HTERT RPE-1 (cell line): ENCODE results near the gene DYSF.

Source experiments
- in situ Hi-C: fragments of 300-500 bp; cut with MboI; formaldehyde crosslinking; loops from 4 replicates; pipeline ENCODE4 v1.14.3; 2020; ENCODE audit warnings: low sequenced_read_pairs

DYSF gene

DNA sequence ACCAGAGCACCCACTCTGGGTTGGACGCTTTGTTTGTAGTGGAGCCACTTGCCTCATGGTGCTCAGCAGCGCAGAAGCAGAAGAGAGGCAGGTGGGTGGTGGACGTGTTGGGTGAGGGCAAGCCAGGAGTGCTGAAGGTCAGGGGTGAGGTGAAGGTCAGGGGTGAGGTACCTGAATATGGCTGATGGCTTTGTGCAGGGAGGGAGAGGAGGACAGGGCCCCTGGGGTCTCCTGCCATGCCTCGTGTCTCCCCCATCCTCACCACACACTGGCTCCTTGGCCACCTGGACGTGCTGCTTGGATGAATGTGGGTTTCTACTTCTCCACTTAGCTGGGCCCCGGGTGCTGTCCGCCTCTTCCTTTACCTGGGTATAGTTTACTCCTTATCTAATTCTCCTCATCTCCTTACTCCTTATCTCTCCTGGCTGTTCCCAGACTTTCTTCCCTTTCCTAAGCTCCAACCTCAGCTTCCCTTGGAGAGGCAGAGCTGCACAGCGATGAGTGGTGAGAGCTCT is 68.1 kb downstream of the DYSF start:
- in situ Hi-C loops, result no loop called here

GRCh38 chr2:71524476-71524875 is 71.1 kb downstream of the DYSF start:
- in situ Hi-C loops, result no loop called here

DNA sequence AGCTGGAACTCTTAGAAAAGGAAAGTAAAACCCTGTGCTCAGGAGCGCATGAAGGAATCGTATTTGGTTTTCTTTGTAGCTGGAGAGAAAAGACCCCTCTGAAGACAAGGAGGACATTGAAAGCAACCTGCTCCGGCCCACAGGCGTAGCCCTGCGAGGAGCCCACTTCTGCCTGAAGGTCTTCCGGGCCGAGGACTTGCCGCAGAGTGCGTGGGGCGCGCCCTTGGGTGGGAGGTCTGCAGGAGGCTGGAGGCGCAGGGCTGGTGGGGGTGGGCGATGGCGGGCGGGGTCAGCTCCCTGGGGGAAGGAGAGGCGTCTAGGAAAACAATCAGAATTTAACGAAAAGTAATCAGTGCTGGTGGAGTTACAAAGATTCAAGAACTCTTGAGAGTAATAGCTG is 72.8 kb downstream of the DYSF start:
- in situ Hi-C loops, result no loop called here

DNA sequence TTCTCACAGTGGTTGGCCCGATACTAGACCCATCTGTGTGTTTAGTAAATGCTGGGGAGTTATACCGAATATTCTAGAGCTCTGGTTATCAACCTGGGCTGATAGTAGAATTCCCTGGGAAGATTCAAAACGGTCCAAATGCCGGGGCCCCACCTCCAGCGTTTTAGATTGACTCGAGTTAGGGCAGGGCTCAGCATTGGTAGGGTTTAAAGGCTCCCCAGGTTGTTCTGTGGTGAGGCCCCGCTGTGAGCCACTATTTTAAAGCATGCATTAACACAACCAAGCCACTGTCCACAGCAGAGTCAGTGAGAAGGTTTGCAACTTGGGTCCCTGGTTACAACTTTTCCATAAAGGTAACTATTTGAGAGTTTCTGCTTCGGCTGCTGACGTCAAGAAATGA is 73.6 kb downstream of the DYSF start:
- in situ Hi-C loops, result no loop called here

DNA sequence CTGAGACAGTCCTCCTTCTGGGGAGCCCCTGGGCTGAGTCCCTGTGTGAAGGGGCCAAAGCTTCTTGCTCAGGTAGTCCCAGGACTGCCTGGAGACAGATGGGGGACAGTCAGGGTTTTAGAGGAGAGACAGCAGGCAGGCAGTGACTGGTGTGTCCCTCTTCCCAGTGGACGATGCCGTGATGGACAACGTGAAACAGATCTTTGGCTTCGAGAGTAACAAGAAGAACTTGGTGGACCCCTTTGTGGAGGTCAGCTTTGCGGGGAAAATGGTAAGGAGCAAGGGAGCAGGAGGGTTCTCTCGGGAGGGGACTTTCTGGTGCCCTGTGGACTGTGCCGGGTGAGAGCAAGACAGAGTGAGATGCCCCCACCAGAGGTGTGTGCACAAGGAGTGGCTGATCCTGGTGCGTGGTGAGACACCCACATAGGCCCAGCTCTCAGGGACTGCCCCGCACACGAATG is 74.8 kb downstream of the DYSF start:
- in situ Hi-C loops, result no loop called here

DNA sequence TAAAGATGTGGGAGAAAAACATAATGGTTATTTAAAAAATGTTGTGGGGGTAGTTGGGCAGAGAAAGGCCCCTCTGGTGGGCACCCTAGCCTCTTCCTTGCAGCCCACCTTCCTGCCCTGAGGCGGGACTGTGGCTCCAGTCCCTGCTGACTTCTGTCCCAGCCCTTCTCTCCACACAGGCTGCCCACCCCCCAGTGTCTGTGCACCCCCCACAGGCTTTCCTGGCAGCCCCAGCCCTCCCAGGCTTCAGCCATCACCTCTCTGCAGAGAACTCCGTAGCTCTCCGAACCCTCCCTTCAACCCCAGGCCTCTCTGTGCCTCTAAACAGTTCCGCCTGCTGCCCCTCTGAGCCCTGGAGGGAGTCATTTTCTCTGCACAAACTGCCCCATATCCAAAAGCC is 75.4 kb downstream of the DYSF start:
- in situ Hi-C loops, result no loop called here

DNA sequence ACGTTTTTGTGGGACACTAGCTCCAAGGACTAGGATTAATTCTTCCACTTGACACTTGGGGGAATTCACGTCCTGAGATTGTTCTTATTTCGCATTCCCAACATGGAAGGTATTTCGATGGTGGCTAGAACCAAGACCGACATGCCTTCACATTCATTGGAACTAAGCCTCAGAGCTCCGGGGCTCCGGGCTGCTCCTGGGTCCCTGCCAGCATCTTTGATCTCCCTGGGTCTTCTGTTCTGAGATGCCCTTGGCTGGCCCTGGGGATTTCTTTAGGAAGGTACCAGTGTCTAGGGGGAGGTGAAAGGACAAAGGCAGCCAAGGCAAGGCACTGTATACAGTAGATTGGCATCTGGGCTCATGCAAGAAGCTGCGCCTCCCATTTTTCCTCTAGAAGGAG is 76.8 kb downstream of the DYSF start:
- in situ Hi-C loops, result no loop called here

DNA sequence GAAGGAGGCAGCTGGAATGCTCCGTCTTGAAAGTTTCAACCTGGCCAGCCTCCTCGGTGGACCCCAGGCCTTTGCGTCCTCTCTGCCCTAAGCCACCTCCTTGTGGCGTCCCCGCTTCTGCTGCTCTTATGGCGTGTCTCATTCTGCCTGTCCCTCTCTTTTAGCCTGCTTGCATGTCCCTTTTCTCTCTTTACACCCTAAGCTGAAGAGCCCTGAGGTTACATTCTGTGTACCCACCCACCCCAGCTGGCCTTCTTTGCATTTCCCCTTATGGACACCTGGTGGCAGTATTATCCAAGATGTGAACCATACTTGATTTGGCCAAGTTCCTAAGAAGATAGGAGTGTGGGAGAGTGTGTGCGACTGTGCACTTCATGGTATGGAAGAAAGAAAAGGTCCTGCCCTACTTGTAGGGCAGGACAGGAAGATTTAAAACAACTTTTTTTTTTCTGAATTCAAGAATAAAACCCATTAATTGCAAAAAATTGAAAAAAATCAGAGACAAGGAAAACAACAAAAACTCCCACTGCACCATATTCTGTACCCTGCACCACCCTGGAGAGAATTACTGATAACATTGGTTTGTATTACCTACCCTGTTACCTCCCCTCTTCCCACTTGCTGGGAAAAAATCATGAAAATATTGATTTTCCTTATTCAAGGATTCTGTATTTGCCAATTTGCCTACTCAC is 77.4 kb downstream of the DYSF start:
- in situ Hi-C loops, result no loop called here

DNA sequence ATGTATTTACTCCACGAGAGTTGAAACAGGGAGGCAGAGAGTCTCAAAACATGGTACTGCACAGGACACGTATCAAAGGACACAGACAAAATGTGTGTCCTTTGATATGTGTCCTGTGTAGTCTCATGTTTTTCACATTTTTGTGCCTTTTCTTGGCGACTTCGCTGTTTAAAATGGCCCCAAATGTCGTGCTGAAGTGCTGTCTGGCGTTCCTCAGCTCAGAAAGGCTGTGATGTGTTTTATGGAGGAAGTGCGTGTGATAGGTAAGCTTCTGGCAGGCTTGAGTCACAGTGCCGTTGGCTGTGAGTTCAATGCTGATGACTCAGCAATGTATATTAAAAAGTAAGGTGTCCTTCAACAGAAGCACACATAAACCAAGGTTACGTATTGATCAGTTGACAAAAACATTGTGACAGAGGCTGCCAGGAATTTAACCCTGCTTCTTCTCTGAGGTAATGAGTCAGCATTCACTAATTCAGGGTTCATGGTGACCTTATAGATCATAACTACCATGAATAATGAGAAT is 78.2 kb downstream of the DYSF start:
- in situ Hi-C loops, result no loop called here

GRCh38 chr2:71532327-71532726 is 79.0 kb downstream of the DYSF start:
- in situ Hi-C loops, result no loop called here

- in situ Hi-C loops, result no loop called here
These were observed 80.8 kb downstream of the DYSF start for GRCh38 chr2:71534201-71534600.

GRCh38 chr2:71534826-71535225 is 81.5 kb downstream of the DYSF start:
- in situ Hi-C loops, result no loop called here

- in situ Hi-C loops, result no loop called here
These were observed 82.2 kb downstream of the DYSF start for GRCh38 chr2:71535526-71535925.

GRCh38 chr2:71536226-71536671 is 82.9 kb downstream of the DYSF start:
- in situ Hi-C loops, result no loop called here

GRCh38 chr2:71538241-71538640 is 84.9 kb downstream of the DYSF start:
- in situ Hi-C loops, result no loop called here

GRCh38 chr2:71538656-71539265 is 85.4 kb downstream of the DYSF start:
- in situ Hi-C loops, result no loop called here

GRCh38 chr2:71540818-71541217 is 87.5 kb downstream of the DYSF start:
- in situ Hi-C loops, result no loop called here

GRCh38 chr2:71544919-71545571 is 91.7 kb downstream of the DYSF start:
- in situ Hi-C loops, result no loop called here

DNA sequence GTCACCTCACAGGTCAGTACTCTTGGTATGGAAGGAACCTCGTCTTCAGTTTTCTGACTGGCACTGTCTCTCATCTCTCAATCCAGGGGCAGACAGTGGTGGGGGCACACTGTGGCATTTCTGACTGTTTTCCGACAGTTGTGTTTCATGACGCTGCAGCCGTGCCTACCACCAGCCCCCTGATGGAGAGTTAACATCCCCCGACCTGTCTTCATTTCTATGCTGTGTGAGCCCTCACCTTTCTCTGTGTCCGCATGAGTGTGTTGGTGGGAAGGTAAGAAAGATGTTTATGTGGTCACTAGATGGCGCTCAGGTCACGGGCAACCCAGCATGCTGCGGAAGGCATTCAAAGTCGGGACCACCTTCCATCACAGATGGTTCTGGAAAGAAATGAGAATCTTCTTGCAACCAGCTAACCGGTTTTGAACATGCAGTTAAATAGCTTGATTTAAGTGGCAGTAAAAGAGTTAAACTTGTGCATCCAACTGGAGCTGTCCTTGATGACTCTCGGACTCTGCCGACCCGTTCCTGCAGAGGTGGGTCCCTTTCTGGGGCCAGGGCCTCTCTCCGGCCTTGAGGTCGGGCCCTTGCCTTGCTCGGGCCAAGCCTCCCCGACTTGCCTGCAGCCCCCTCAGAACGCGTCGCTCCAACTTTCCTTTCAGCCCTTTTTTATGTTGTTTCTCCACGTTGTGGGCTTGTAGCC is 92.4 kb downstream of the DYSF start:
- in situ Hi-C loops, result no loop called here

GRCh38 chr2:71546275-71546638 is 92.9 kb downstream of the DYSF start:
- in situ Hi-C loops, result no loop called here

DNA sequence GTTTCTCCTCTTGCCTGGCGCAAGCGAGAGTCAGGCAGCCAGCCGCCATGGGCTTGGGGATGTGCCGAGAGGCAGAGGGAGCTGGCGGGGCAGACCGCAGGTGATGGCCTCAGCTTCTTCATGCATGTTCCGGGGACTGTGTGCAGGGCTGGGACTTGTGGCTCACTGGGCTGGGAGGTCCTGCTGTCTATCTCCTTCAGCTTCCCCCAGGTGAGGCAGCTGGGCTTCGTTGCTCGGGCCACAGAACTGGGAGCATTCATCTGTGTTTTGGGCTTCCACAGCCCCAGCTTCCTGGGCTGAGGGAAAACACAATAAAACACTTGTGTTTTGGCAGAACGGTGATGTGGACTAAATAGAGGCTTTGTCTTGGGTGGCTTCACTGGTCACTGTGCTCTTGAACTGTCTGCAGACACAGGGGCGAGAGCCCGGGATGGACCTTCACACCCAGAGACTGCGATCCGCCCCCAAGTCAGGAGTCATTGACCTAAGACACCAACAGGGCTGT is 93.5 kb downstream of the DYSF start:
- in situ Hi-C loops, result no loop called here
